Sigmoid colon (tissue), 7 donors: ENCODE measurements around the gene MAPRE3. TPM values are rescaled to one million over a fixed set of nuclear protein-coding genes. Genes with fewer than 3 reads are reported as not detected.
A peak's percentile ranks its signal among the peaks of the same experiment; 100 is the strongest.

Experiments
- DNase-seq: peaks from one replicate; pipeline ENCODE4 v3.0.0-alpha.2; 2019
- H3K27ac ChIP-seq, 4 donors: fragments of 200-600 bp; sonication (generic); one replicate each; pipeline ENCODE4 v1.5.1; 2016 to 2019; ENCODE audit warnings: mild to moderate bottlenecking in 1 of 4
- H3K27me3 ChIP-seq, 3 donors: fragments of 200-600 bp; sonication (generic); one replicate each; pipeline ENCODE4 v1.5.1; 2019; ENCODE audit warnings: mild to moderate bottlenecking in 1 of 3
- H3K36me3 ChIP-seq, 4 donors: fragments of 200-600 bp; sonication (generic); one replicate each; pipeline ENCODE4 v1.5.1; 2016 to 2019
- H3K4me1 ChIP-seq, 4 donors: fragments of 200-600 bp; sonication (generic); one replicate each; pipeline ENCODE4 v1.5.1; 2017 to 2019
- H3K4me3 ChIP-seq, 4 donors: fragments of 200-600 bp; sonication (generic); one replicate each; pipeline ENCODE4 v1.5.1; 2017 to 2019; ENCODE audit warnings: mild to moderate bottlenecking in 2 of 4, moderate library complexity in 1 of 4
- H3K9me3 ChIP-seq, 4 donors: fragments of 200-600 bp in 3 of 4; sonication (generic) in 3 of 4; one replicate each; pipeline versions ENCODE4 v1.5.1 to v1.6.1; 2013 to 2019
- EP300 ChIP-seq, 4 donors: sonication (generic); formaldehyde crosslinking; IDR thresholded peaks; one replicate each; pipeline ENCODE4 v1.6.1; 2017; ENCODE audit warnings: antibody characterized with exemption in 4 of 4
- POLR2A ChIP-seq, 2 donors: fragments of 450-650 bp; IDR thresholded peaks; one replicate each; pipeline ENCODE4 v1.6.1; 2016; ENCODE audit warnings: antibody characterized with exemption in 2 of 2, mild to moderate bottlenecking in 2 of 2, moderate library complexity in 2 of 2
- POLR2AphosphoS5 ChIP-seq, 4 donors: sonication (generic); formaldehyde crosslinking; IDR thresholded peaks; one replicate each; pipeline ENCODE4 v1.6.1; 2017; ENCODE audit warnings: antibody characterized with exemption in 4 of 4
- WGBS, 2 donors: extraction: QIAGEN DNeasy Blood & Tissue Kit; methylation state at CpG; one replicate each; pipeline ENCODE4 v1.1.7; 2013; 5-methylcytosine and 5-hydroxymethylcytosine counted together
- intact Hi-C: fragments of 100-400 bp; cut with DNase I; formaldehyde crosslinking; loops from one replicate; pipeline ENCODE4 v1.15.1; 2023
- polyA plus RNA-seq, 3 donors: library from polyadenylated mRNA; stranded (reverse); fragments of 200-250 nt; gene quantifications; one replicate each; pipeline ENCODE4 v1.2.3, GENCODE V29; 2013
- total RNA-seq, 4 donors: library from RNA; depleted of rRNA; stranded (reverse); fragments of >200 nt; gene quantifications; one replicate each; pipeline ENCODE4 v1.1.0, GENCODE V29; 2016
- TF ChIP-seq, protein P1 (sequence below), 4 experiments: fragments of 450-650 bp in 3 of 4; fragments of 200-600 bp in 1 of 4; IDR thresholded peaks; one replicate each; pipeline ENCODE4 v1.5.1; 2016 to 2019; ENCODE audit warnings: antibody characterized with exemption in 4 of 4, mild to moderate bottlenecking in 3 of 4, moderate library complexity in 2 of 4
- donor health status: healthy with polysubstance abuse.
- donor health status: Bipolar disorder and iron deficiency.
- donor health status: healthy.

Gene MAPRE3
- total and polyA plus RNA-seq, 7 donors = 5.1 to 73.3 (median 15.6) TPM

DNA sequence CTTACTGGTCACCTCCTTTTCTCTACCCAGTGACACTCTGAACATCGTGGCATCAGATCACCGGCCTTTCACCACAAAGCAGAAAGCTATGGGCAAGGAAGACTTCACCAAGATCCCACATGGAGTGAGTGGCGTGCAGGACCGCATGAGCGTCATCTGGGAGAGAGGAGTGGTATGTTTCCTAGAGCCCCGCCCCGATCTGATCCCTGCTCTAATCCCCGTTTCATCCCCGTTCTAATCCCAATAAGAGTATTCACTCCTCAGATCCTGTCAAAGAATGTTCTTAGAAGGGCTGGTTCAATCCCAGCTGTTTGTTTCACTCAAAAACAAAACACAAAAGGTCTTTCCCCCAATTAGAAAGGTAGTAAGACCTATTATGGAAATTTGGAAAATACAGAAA, 30.4 kb upstream of the MAPRE3 start:
- Histone ChIP-seq H3K4me1 (no peaks in the 10 kb centered on the region), H3K9me3 (no peaks in the 10 kb centered on the region), H3K27me3 (peaks cover 0 to 20% (median 5%) of the 10 kb centered on the region in 3 donors), H3K27ac (no peak overlapping the region), H3K4me3 (no peak overlapping the region), H3K36me3 (no peaks in the 10 kb centered on the region)
- WGBS, 2 donors = 83 to 90% methylated on average over 9 of the region's 9 CpGs
- intact Hi-C loops = no loop called here
- TF ChIP-seq, protein P1, sequence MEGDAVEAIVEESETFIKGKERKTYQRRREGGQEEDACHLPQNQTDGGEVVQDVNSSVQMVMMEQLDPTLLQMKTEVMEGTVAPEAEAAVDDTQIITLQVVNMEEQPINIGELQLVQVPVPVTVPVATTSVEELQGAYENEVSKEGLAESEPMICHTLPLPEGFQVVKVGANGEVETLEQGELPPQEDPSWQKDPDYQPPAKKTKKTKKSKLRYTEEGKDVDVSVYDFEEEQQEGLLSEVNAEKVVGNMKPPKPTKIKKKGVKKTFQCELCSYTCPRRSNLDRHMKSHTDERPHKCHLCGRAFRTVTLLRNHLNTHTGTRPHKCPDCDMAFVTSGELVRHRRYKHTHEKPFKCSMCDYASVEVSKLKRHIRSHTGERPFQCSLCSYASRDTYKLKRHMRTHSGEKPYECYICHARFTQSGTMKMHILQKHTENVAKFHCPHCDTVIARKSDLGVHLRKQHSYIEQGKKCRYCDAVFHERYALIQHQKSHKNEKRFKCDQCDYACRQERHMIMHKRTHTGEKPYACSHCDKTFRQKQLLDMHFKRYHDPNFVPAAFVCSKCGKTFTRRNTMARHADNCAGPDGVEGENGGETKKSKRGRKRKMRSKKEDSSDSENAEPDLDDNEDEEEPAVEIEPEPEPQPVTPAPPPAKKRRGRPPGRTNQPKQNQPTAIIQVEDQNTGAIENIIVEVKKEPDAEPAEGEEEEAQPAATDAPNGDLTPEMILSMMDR (IDR thresholded peaks at IDR 0.05) = no peak
- TF ChIP-seq POLR2A (IDR thresholded peaks at IDR 0.05) (no peak), POLR2AphosphoS5 (IDR thresholded peaks at IDR 0.05) (no peak), EP300 (IDR thresholded peaks at IDR 0.05) (no peak)
- no peak for DNase-seq

DNA sequence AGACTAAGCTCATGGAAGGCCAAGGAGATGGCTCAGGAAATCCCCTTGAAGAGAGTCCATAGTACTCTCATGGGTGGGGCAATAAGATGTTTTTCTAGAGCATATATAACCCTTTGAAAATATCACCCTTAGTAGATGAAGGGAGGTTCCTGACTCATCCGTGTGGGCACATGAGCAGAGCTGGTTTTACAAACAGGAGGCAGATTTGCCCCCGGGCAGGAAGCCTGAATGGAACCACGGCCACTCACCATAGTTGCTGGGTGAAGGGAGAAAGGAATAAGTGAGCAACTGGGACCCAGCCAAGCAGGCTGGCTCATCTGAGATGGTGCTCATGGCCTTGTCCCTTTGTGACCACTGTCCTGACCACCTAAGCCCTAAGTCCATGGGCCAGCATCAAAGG, 29.0 kb upstream of the MAPRE3 start:
- Histone ChIP-seq H3K9me3 (no peaks in the 10 kb centered on the region), H3K27ac (no peak overlapping the region), H3K27me3 (peaks cover 0 to 32% (median 5%) of the 10 kb centered on the region in 3 donors), H3K4me1 (no peaks in the 10 kb centered on the region), H3K4me3 (no peak overlapping the region), H3K36me3 (no peaks in the 10 kb centered on the region)
- intact Hi-C loops = no loop called here
- TF ChIP-seq POLR2A (IDR thresholded peaks at IDR 0.05) (no peak), EP300 (IDR thresholded peaks at IDR 0.05) (no peak), POLR2AphosphoS5 (IDR thresholded peaks at IDR 0.05) (no peak)
- TF ChIP-seq, protein P1 (IDR thresholded peaks at IDR 0.05) = no peak
- DNase-seq = no peak
- WGBS, 2 donors = 50 to 70% methylated on average over 3 of the region's 3 CpGs

DNA sequence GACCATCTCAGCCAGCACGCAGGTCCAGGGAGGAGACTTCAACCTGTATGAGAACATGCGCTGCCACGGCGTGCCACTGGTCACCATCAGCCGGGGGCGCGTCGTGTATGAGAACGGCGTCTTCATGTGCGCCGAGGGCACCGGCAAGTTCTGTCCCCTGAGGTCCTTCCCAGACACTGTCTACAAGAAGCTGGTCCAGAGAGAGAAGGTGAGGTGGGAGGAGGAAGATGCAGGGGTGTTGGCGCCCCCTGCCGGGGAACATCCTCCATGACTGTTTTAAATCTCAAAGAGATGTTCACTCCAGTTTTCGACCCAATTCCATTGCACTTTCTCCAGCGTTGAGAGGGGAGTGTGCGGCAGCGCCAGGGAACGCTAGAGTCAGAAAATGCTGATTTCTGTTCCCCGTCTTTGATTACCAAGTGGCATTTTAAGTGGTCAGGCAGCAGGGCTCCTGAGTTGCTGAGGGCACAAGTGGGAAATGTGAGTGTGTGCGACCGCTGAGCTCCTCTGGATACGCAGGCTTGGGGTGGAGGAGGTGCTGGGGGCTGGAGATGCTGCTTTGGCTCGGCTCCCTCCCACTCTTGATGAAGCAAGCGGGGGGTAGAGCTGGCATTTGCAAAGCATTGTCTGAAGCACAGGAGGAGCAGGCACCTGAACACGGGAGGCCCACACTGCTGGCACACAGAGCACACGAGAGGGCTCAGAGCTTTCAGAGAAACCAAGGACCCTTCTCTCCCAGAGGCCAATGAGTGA, 27.7 kb upstream of the MAPRE3 start:
- peak; percentile 82 for DNase-seq
- H3K27me3 ChIP-seq = peaks cover 0 to 32% (median 5%) of the 10 kb centered on the region in 3 donors
- TF ChIP-seq, protein P1 (IDR thresholded peaks at IDR 0.05) = peak in 3 of 4 experiments; percentile 58 to 65 (median 65)
- no peak for TF ChIP-seq EP300 (IDR thresholded peaks at IDR 0.05)
- TF ChIP-seq POLR2AphosphoS5 (IDR thresholded peaks at IDR 0.05) = no peak
- no peak for TF ChIP-seq POLR2A (IDR thresholded peaks at IDR 0.05)

DNA sequence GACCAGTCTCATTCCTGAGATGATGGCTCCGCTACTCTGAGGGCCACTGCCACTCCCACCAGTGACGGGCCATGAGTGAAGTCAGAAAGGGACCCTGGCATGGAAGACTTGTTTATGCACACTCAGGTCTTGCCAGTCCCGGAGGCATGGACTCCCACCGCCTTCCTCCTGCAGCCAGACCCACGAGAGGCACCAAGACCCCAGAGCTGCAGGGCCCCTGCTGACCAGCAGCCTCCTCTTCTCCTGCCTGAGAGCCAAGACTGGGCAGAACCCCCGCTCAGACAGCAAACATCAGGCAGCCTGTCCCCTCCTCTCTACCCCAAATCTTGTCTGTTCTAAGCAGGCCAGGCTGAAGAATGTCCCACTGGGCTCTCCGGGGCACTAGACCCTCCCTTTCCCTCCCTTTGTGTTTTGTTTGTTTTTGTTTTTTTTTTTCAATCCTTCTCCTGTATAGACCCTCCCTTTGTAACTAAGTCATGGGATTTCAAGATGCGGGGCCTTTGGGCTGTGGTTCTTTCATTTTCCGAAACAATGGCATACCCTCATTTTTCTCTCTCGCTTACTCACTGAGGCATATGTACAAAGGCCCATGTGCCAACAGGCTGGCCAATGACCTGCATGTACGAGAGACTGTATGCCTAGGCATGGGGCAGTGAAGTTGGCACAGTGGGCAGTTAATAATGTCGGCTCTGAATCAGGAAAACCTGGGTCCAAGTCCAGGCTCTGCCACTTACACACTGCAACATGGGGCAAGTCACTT, 24.3 kb upstream of the MAPRE3 start:
- Histone ChIP-seq H3K4me1 (no peaks in the 10 kb centered on the region), H3K36me3 (no peaks in the 10 kb centered on the region), H3K9me3 (no peaks in the 10 kb centered on the region), H3K27ac (no peak overlapping the region), H3K4me3 (no peak overlapping the region), H3K27me3 (peaks cover 0 to 32% (median 5%) of the 10 kb centered on the region in 3 donors)
- WGBS, 2 donors = 72 to 85% methylated on average over 12 of the region's 12 CpGs
- no peak for TF ChIP-seq POLR2AphosphoS5 (IDR thresholded peaks at IDR 0.05)
- no peak for TF ChIP-seq EP300 (IDR thresholded peaks at IDR 0.05)
- TF ChIP-seq POLR2A (IDR thresholded peaks at IDR 0.05) = no peak
- TF ChIP-seq, protein P1 (IDR thresholded peaks at IDR 0.05) = no peak
- intact Hi-C loops = no loop called here
- no peak for DNase-seq

More for the DNA sequence above, 27.7 kb upstream of the MAPRE3 start:
- intact Hi-C loops = loop anchor here (1.0 kb wide), 1 partner anchor 96 kb away; no protein-coding TSS in a partner anchor
- 29% methylated on average over 28 of the region's 28 CpGs for WGBS, 2 donors
- H3K4me1 ChIP-seq = no peaks in the 10 kb centered on the region
- H3K36me3 ChIP-seq = no peaks in the 10 kb centered on the region
- no peak overlapping the region for H3K27ac ChIP-seq
- no peaks in the 10 kb centered on the region for H3K9me3 ChIP-seq
- H3K4me3 ChIP-seq = no peak overlapping the region
